SK-N-SH (cell line): ENCODE results near the gene LEF1.

Experiments used
- CHD2 ChIP-seq: fragments of 150-350 bp; IDR thresholded peaks from 2 replicates; pipeline ENCODE4 v1.6.1; 2018; ENCODE audit warnings: low read length; ENCODE audit not compliant: partially characterized antibody
- EP300 ChIP-seq, 2 experiments: IDR thresholded peaks; 2 replicates each; pipeline versions ENCODE4 v1.4.0 to v1.6.1; 2012; ENCODE audit warnings: borderline replicate concordance in 1 of 2, low read depth in 1 of 2, low read length in 1 of 2
- MXI1 ChIP-seq: IDR thresholded peaks from 2 replicates; pipeline ENCODE4 v1.6.1; 2012; ENCODE audit warnings: mild to moderate bottlenecking, low read depth, low read length, improper control_type of control experiment
- NFIC ChIP-seq: IDR thresholded peaks from 2 replicates; pipeline ENCODE4 v1.4.0; 2012; ENCODE audit warnings: borderline replicate concordance
- NRF1 ChIP-seq: IDR thresholded peaks from 2 replicates; pipeline ENCODE4 v1.6.1; 2012; ENCODE audit warnings: low read depth, mild to moderate bottlenecking, low read length
- POLR2AphosphoS5 ChIP-seq: IDR thresholded peaks from 2 replicates; pipeline ENCODE4 v1.6.1; 2012; ENCODE audit warnings: low read depth, low read length
- RAD21 ChIP-seq: IDR thresholded peaks from 2 replicates; pipeline ENCODE4 v1.6.1; 2012; ENCODE audit warnings: mild to moderate bottlenecking, low read length
- TF ChIP-seq, protein P1 (sequence below): fragments of 200-600 bp; sonication (generic); IDR thresholded peaks from 2 replicates; pipeline ENCODE4 v1.6.1; 2017; ENCODE audit warnings: antibody characterized with exemption, mild to moderate bottlenecking, moderate library complexity
- TF ChIP-seq, protein P2 (sequence below): IDR thresholded peaks from 2 replicates; pipeline ENCODE4 v1.6.1; 2012; ENCODE audit warnings: mild to moderate bottlenecking, low read depth, low read length, moderate library complexity

DNA sequence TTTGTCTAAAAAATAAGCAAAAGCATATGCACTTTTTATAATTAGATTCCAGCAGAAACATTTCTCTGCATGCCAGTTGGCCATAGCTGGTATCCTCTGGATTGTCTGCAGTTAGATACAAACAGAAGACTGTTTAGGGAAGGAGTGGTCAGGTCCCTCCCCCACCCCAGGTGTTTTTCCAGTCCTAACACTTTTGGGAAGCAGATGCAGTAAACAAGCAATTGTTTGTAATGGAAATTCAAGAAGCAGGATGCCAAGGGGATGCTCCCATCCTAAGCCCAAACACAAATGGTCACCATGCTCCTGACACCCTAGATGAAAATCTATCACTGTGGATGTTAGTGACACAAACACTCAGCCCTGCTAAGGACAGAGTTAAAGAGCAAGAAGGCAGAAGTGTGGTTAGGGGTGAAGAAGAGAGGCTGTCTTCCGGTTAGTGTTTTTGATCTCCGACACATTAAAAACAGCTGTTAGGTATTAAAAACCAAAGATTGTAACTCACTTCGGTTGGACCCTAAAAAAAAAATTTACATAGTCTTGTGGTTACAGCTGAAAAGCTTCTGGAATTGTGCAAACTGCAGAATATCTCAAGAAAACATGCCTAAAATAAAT lies 7.9 kb downstream of the LEF1 start:
- TF ChIP-seq NFIC (no peak), EP300 (IDR thresholded peaks at IDR 0.05; ENCODE audit: borderline replicate concordance in 1 of 2, low read depth in 1 of 2, low read length in 1 of 2) (no peak), CHD2 (no peak), MXI1 (no peak), POLR2AphosphoS5 (no peak), NRF1 (no peak), RAD21 (no peak)
- TF ChIP-seq, protein P1, sequence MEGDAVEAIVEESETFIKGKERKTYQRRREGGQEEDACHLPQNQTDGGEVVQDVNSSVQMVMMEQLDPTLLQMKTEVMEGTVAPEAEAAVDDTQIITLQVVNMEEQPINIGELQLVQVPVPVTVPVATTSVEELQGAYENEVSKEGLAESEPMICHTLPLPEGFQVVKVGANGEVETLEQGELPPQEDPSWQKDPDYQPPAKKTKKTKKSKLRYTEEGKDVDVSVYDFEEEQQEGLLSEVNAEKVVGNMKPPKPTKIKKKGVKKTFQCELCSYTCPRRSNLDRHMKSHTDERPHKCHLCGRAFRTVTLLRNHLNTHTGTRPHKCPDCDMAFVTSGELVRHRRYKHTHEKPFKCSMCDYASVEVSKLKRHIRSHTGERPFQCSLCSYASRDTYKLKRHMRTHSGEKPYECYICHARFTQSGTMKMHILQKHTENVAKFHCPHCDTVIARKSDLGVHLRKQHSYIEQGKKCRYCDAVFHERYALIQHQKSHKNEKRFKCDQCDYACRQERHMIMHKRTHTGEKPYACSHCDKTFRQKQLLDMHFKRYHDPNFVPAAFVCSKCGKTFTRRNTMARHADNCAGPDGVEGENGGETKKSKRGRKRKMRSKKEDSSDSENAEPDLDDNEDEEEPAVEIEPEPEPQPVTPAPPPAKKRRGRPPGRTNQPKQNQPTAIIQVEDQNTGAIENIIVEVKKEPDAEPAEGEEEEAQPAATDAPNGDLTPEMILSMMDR: no peak
- TF ChIP-seq, protein P2, sequence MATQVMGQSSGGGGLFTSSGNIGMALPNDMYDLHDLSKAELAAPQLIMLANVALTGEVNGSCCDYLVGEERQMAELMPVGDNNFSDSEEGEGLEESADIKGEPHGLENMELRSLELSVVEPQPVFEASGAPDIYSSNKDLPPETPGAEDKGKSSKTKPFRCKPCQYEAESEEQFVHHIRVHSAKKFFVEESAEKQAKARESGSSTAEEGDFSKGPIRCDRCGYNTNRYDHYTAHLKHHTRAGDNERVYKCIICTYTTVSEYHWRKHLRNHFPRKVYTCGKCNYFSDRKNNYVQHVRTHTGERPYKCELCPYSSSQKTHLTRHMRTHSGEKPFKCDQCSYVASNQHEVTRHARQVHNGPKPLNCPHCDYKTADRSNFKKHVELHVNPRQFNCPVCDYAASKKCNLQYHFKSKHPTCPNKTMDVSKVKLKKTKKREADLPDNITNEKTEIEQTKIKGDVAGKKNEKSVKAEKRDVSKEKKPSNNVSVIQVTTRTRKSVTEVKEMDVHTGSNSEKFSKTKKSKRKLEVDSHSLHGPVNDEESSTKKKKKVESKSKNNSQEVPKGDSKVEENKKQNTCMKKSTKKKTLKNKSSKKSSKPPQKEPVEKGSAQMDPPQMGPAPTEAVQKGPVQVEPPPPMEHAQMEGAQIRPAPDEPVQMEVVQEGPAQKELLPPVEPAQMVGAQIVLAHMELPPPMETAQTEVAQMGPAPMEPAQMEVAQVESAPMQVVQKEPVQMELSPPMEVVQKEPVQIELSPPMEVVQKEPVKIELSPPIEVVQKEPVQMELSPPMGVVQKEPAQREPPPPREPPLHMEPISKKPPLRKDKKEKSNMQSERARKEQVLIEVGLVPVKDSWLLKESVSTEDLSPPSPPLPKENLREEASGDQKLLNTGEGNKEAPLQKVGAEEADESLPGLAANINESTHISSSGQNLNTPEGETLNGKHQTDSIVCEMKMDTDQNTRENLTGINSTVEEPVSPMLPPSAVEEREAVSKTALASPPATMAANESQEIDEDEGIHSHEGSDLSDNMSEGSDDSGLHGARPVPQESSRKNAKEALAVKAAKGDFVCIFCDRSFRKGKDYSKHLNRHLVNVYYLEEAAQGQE: no peak
